SK-N-MC (cell line): ENCODE results near the gene TMEM38A.

Experiments used
- EZH2 ChIP-seq: fragments of 200-600 bp; sonication (generic); IDR thresholded peaks from one replicate; pipeline ENCODE4 v1.6.1; 2017; ENCODE audit warnings: antibody characterized with exemption
- FOXP2 ChIP-seq: optimal IDR thresholded peaks from 2 replicates; pipeline ENCODE3; 2011; ENCODE audit warnings: mild to moderate bottlenecking, moderate library complexity; ENCODE audit not compliant: insufficient read depth; ENCODE audit errors: extremely low read length, control extremely low read depth
- POLR2AphosphoS5 ChIP-seq: IDR thresholded peaks from 2 replicates; pipeline ENCODE4 v1.6.1; 2012; ENCODE audit warnings: mild to moderate bottlenecking, low read depth, low read length, borderline replicate concordance

DNA sequence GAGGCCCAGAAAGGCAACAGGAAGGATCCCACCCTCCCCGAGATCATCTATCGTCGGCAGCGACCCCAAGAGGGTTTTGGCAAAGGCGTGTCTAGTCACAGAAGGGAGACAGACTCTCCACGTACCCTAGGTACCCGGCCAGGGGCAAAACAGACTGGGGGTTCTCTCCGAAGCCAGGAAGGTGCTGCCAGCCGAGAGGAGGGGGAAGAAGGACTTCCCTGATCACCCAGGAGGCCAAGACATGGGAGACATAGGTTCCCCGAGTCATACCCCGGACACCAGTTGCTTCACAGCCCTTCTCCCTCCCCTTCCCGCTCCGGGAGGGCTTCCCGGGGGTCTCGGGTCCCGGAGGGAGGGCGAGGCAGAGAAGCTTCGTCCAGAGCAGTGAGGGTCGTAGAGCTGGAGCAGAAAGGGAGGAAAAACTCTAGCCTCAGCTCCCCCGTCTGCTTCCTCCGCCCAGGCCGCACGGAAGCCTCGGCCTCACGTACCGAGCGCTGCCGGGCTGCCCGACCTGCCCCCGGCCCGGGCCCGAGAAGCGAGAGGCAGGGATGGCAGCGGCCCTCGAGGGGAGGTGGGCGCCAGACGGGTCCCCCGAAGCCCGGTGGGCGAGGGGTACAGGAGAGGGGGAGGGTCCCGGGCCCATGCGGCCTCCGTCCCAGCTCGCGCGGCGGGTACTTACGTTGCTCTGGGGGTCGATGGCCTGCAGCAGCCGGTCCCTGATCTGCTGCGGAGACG lies 33.6 kb upstream of the TMEM38A start:
- TF ChIP-seq EZH2 = no peak
- no peak for TF ChIP-seq POLR2AphosphoS5
- TF ChIP-seq FOXP2 = no peak
